Neural cell (in vitro differentiated cells): ENCODE measurements around the gene MAML2. TPM values are rescaled to one million over a fixed set of nuclear protein-coding genes. Genes with fewer than 3 reads are reported as not detected.

Source experiments
- H2AFZ ChIP-seq: fragments of 200-600, 300-800 bp; sonication (generic), shearing (Covaris generic); 2 replicates; pipeline ENCODE4 v1.6.0; 2014; ENCODE audit warnings: low read depth, mild to moderate bottlenecking, antibody characterized with exemption, low read length, moderate library complexity
- H3F3A ChIP-seq: fragments of 200-600 bp; shearing (Covaris generic); 2 replicates; pipeline ENCODE4 v1.6.1; 2016; ENCODE audit warnings: mild to moderate bottlenecking, moderate library complexity, mixed read lengths, antibody characterized with exemption, low read length; ENCODE audit not compliant: insufficient read depth, poor library complexity, severe bottlenecking
- H3K27ac ChIP-seq: fragments of 200-600, 300-800 bp; sonication (generic), shearing (Covaris generic); 2 replicates; pipeline ENCODE4 v1.5.1; 2014; ENCODE audit warnings: mild to moderate bottlenecking, low read length, moderate library complexity
- H3K27me3 ChIP-seq: fragments of 300-800, 200-600 bp; sonication (generic), shearing (Covaris generic); 2 replicates; pipeline ENCODE4 v1.6.0; 2014; ENCODE audit warnings: mild to moderate bottlenecking, low read depth, low read length, moderate library complexity; ENCODE audit not compliant: insufficient read depth
- H3K36me3 ChIP-seq: fragments of 300-800, 200-600 bp; sonication (generic), shearing (Covaris generic); 2 replicates; pipeline ENCODE4 v1.5.1; 2014; ENCODE audit warnings: mild to moderate bottlenecking, antibody characterized with exemption, low read length, moderate library complexity; ENCODE audit not compliant: insufficient read depth
- H3K4me2 ChIP-seq: fragments of 300-800, 200-600 bp; sonication (generic), shearing (Covaris generic); 2 replicates; pipeline ENCODE4 v1.6.0; 2014; ENCODE audit warnings: mild to moderate bottlenecking, low read length
- H3K4me3 ChIP-seq: fragments of 300-800, 200-600 bp; sonication (generic), shearing (Covaris generic); 2 replicates; pipeline ENCODE4 v1.5.1; 2014; ENCODE audit warnings: mild to moderate bottlenecking, low read length, moderate library complexity
- H3K79me2 ChIP-seq: fragments of 200-600 bp; shearing (Covaris generic); replicated peaks from 2 replicates; pipeline ENCODE4 v1.6.0; 2014; ENCODE audit warnings: mild to moderate bottlenecking, low read length, moderate library complexity; ENCODE audit not compliant: insufficient read depth
- H3K9ac ChIP-seq: fragments of 300-800, 200-600 bp; sonication (generic), shearing (Covaris generic); 2 replicates; pipeline ENCODE4 v1.6.1; 2016; ENCODE audit warnings: mild to moderate bottlenecking, low read length, mixed read lengths
- H3K9me2 ChIP-seq: fragments of 200-600 bp; shearing (Covaris generic); 2 replicates; pipeline ENCODE4 v1.6.1; 2016; ENCODE audit warnings: mild to moderate bottlenecking, low read length, mixed read lengths; ENCODE audit not compliant: insufficient read depth
- H3K9me3 ChIP-seq: fragments of 200-600, 300-800 bp; sonication (generic), shearing (Covaris generic); 2 replicates; pipeline ENCODE4 v1.6.1; 2016; ENCODE audit warnings: mild to moderate bottlenecking, mixed run types, low read length, moderate library complexity, mixed read lengths
- H4K20me1 ChIP-seq: fragments of 200-600 bp; shearing (Covaris generic); 2 replicates; pipeline ENCODE4 v1.6.1; 2016; ENCODE audit warnings: mild to moderate bottlenecking, mixed run types; ENCODE audit not compliant: insufficient read depth
- EP300 ChIP-seq: fragments of 450-650 bp; conservative IDR thresholded peaks from 2 replicates; pipeline ENCODE4 v1.6.1; 2014; ENCODE audit warnings: antibody characterized with exemption, mild to moderate bottlenecking, moderate library complexity; ENCODE audit not compliant: poor library complexity, severe bottlenecking
- EZH2 ChIP-seq: fragments of 200-600, 300-800 bp; shearing (Covaris generic), sonication (generic); IDR thresholded peaks from 2 replicates; pipeline ENCODE4 v1.6.1; 2014; ENCODE audit warnings: antibody characterized with exemption, low read length, borderline replicate concordance, mild to moderate bottlenecking; ENCODE audit not compliant: insufficient read depth, poor library complexity, severe bottlenecking
- MXI1 ChIP-seq: fragments of 450-650 bp; conservative IDR thresholded peaks from 2 replicates; pipeline ENCODE4 v1.6.1; 2014; ENCODE audit warnings: antibody characterized with exemption, mild to moderate bottlenecking; ENCODE audit not compliant: poor library complexity, severe bottlenecking
- POLR2AphosphoS5 ChIP-seq: IDR thresholded peaks from 2 replicates; pipeline ENCODE4 v1.6.1; 2012
- RAD21 ChIP-seq: fragments of 450-650 bp; conservative IDR thresholded peaks from 2 replicates; pipeline ENCODE4 v1.6.1; 2014; ENCODE audit warnings: antibody characterized with exemption, mild to moderate bottlenecking, moderate library complexity
- SMC3 ChIP-seq: fragments of 450-650 bp; conservative IDR thresholded peaks from 2 replicates; pipeline ENCODE4 v1.6.1; 2014; ENCODE audit warnings: antibody characterized with exemption, mild to moderate bottlenecking, moderate library complexity; ENCODE audit not compliant: poor library complexity
- TAF1 ChIP-seq: IDR thresholded peaks from 2 replicates; pipeline ENCODE4 v1.6.1; 2012; ENCODE audit warnings: low read depth
- polyA plus RNA-seq: library from polyadenylated mRNA; depleted of rRNA; stranded (reverse); fragments of >200 nt; gene quantifications from 2 replicates; pipeline ENCODE4 v1.2.3, GENCODE V29; 2014
- TF ChIP-seq, protein P1 (sequence below): IDR thresholded peaks from 2 replicates; pipeline ENCODE4 v1.6.1; 2012; ENCODE audit warnings: borderline replicate concordance
- TF ChIP-seq, protein P2 (sequence below): fragments of 450-650 bp; IDR thresholded peaks from 2 replicates; pipeline ENCODE4 v1.5.1; 2014; ENCODE audit warnings: antibody characterized with exemption, mild to moderate bottlenecking, moderate library complexity; ENCODE audit not compliant: poor library complexity, severe bottlenecking

Gene MAML2
- polyA plus RNA-seq, 1 donor from 2014 or later = 3.6 TPM

GRCh38 chr11:96207459-96208449, 135.2 kb downstream of the MAML2 start:
- Histone ChIP-seq H4K20me1 (no peaks in the 10 kb centered on the region), H3K9ac (no peak overlapping the region), H3K9me3 (no peaks in the 10 kb centered on the region), H2AFZ (no peak overlapping the region), H3K4me3 (no peak overlapping the region), H3K4me2 (no peak overlapping the region), H3F3A (no peaks in the 10 kb centered on the region), H3K36me3 (no peaks in the 10 kb centered on the region), H3K9me2 (no peaks in the 10 kb centered on the region), H3K27me3 (no peaks in the 10 kb centered on the region), H3K79me2 (no peaks in the 10 kb centered on the region), H3K27ac (no peak overlapping the region)
- TF ChIP-seq MXI1 = no peak

DNA sequence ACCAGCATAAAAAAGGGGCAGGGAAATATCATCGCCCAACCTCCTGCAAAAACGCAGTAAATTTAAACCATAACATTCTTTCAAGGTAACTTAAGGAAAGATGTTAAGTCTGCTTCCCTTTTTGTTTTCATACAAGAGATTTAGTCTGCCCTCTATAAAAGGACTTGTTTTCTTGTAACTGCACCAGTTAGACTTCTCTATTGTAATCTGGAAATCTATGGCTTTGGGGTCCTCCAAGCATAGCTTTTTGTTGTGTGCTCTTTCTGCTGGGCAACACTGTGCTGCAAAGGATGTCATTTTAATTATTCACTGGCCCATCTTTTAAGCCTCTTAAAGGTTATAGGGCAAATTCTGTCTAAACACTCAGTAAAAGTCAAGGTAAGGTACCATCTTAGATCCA, 136.0 kb downstream of the MAML2 start:
- Histone ChIP-seq H3K4me3 (no peak overlapping the region), H3K36me3 (no peaks in the 10 kb centered on the region), H3F3A (no peaks in the 10 kb centered on the region), H3K9me2 (no peaks in the 10 kb centered on the region), H3K27ac (no peak overlapping the region), H3K79me2 (no peaks in the 10 kb centered on the region), H3K9ac (no peak overlapping the region), H2AFZ (no peak overlapping the region), H4K20me1 (no peaks in the 10 kb centered on the region), H3K4me2 (no peak overlapping the region), H3K9me3 (no peaks in the 10 kb centered on the region), H3K27me3 (no peaks in the 10 kb centered on the region)
- TF ChIP-seq RAD21 (no peak), EP300 (no peak), POLR2AphosphoS5 (no peak), SMC3 (no peak)
- TF ChIP-seq, protein P1, sequence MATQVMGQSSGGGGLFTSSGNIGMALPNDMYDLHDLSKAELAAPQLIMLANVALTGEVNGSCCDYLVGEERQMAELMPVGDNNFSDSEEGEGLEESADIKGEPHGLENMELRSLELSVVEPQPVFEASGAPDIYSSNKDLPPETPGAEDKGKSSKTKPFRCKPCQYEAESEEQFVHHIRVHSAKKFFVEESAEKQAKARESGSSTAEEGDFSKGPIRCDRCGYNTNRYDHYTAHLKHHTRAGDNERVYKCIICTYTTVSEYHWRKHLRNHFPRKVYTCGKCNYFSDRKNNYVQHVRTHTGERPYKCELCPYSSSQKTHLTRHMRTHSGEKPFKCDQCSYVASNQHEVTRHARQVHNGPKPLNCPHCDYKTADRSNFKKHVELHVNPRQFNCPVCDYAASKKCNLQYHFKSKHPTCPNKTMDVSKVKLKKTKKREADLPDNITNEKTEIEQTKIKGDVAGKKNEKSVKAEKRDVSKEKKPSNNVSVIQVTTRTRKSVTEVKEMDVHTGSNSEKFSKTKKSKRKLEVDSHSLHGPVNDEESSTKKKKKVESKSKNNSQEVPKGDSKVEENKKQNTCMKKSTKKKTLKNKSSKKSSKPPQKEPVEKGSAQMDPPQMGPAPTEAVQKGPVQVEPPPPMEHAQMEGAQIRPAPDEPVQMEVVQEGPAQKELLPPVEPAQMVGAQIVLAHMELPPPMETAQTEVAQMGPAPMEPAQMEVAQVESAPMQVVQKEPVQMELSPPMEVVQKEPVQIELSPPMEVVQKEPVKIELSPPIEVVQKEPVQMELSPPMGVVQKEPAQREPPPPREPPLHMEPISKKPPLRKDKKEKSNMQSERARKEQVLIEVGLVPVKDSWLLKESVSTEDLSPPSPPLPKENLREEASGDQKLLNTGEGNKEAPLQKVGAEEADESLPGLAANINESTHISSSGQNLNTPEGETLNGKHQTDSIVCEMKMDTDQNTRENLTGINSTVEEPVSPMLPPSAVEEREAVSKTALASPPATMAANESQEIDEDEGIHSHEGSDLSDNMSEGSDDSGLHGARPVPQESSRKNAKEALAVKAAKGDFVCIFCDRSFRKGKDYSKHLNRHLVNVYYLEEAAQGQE = no peak
- TF ChIP-seq, protein P2, sequence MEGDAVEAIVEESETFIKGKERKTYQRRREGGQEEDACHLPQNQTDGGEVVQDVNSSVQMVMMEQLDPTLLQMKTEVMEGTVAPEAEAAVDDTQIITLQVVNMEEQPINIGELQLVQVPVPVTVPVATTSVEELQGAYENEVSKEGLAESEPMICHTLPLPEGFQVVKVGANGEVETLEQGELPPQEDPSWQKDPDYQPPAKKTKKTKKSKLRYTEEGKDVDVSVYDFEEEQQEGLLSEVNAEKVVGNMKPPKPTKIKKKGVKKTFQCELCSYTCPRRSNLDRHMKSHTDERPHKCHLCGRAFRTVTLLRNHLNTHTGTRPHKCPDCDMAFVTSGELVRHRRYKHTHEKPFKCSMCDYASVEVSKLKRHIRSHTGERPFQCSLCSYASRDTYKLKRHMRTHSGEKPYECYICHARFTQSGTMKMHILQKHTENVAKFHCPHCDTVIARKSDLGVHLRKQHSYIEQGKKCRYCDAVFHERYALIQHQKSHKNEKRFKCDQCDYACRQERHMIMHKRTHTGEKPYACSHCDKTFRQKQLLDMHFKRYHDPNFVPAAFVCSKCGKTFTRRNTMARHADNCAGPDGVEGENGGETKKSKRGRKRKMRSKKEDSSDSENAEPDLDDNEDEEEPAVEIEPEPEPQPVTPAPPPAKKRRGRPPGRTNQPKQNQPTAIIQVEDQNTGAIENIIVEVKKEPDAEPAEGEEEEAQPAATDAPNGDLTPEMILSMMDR = no peak

- no peak overlapping the region for H3K4me2 ChIP-seq
- H3K9me2 ChIP-seq = no peaks in the 10 kb centered on the region
- no peaks in the 10 kb centered on the region for H3K36me3 ChIP-seq
- no peaks in the 10 kb centered on the region for H3K9me3 ChIP-seq
- no peaks in the 10 kb centered on the region for H4K20me1 ChIP-seq
- TF ChIP-seq SMC3 (no peak), POLR2AphosphoS5 (no peak), TAF1 (no peak), EP300 (no peak), MXI1 (no peak), EZH2 (no peak), RAD21 (no peak)
- TF ChIP-seq, protein P1 = no peak
- TF ChIP-seq, protein P2 = no peak
- no peak overlapping the region for H3K9ac ChIP-seq
- no peak overlapping the region for H3K4me3 ChIP-seq
- no peaks in the 10 kb centered on the region for H3K79me2 ChIP-seq
- H3K27ac ChIP-seq = no peak overlapping the region
- no peaks in the 10 kb centered on the region for H3F3A ChIP-seq
- H2AFZ ChIP-seq = no peak overlapping the region
- no peaks in the 10 kb centered on the region for H3K27me3 ChIP-seq
Measured at GRCh38 chr11:96205460-96205809, 137.6 kb downstream of the MAML2 start.
